Cardiac atrium fibroblast (primary cell): ENCODE measurements around the gene MAPRE2. TPM values are rescaled to one million over a fixed set of nuclear protein-coding genes. Genes with fewer than 3 reads are reported as not detected.

Source experiments
- total RNA-seq: library from RNA; depleted of rRNA; stranded (reverse); fragments of >200 nt; gene quantifications from 2 replicates; pipeline ENCODE4 v1.2.3, GENCODE V29; 2015

The MAPRE2 gene
- 20.6 and 22.0 TPM in 2 replicates for total RNA-seq

GRCh38 chr18:35040988-35041814 lies at the start of gene MAPRE2:
MAPRE2 (plus strand) TSS chr18:35041413; CDS start chr18:35041540, 127 bp downstream.

Other genes starting within 250 kb of the MAPRE2 start
- gene ZNF397, start 199.6 kb downstream of the MAPRE2 start, total RNA-seq: 10.1 and 13.0 TPM in 2 replicates
- 8.3 and 8.8 TPM in 2 replicates for gene ZSCAN30, start 248.8 kb downstream of the MAPRE2 start, total RNA-seq